Uterus (tissue), 2 donors: ENCODE measurements around the gene THY1.

ENCODE experiments used
- POLR2A ChIP-seq, 2 donors: fragments of 450-650 bp; IDR thresholded peaks; one replicate each; pipeline ENCODE4 v1.6.1; 2016; ENCODE audit warnings: antibody characterized with exemption in 2 of 2, mild to moderate bottlenecking in 1 of 2, moderate library complexity in 1 of 2
- TF ChIP-seq, protein P1 (sequence below), 4 experiments: fragments of 200-600 bp in 2 of 4; fragments of 450-650 bp in 2 of 4; sonication (generic) in 2 of 4; IDR thresholded peaks; one replicate each; pipeline ENCODE4 v1.5.1; 2016 to 2019; ENCODE audit warnings: antibody characterized with exemption in 4 of 4, mild to moderate bottlenecking in 2 of 4, moderate library complexity in 1 of 4

GRCh38 chr11:119402470-119402869 is 20.5 kb downstream of the THY1 start:
- TF ChIP-seq, protein P1, sequence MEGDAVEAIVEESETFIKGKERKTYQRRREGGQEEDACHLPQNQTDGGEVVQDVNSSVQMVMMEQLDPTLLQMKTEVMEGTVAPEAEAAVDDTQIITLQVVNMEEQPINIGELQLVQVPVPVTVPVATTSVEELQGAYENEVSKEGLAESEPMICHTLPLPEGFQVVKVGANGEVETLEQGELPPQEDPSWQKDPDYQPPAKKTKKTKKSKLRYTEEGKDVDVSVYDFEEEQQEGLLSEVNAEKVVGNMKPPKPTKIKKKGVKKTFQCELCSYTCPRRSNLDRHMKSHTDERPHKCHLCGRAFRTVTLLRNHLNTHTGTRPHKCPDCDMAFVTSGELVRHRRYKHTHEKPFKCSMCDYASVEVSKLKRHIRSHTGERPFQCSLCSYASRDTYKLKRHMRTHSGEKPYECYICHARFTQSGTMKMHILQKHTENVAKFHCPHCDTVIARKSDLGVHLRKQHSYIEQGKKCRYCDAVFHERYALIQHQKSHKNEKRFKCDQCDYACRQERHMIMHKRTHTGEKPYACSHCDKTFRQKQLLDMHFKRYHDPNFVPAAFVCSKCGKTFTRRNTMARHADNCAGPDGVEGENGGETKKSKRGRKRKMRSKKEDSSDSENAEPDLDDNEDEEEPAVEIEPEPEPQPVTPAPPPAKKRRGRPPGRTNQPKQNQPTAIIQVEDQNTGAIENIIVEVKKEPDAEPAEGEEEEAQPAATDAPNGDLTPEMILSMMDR (IDR thresholded peaks at IDR 0.05): no peak
- no peak for TF ChIP-seq POLR2A (IDR thresholded peaks at IDR 0.05)
